IgD-negative memory B cell (primary cell): ENCODE data around the gene INKA1. TPM values are rescaled to one million over a fixed set of nuclear protein-coding genes. Genes with fewer than 3 reads are reported as not detected.
"Not testable (repeated sequence)": the region's sequence is repeated elsewhere in the genome, so short reads cannot be mapped to it uniquely, and the experiment has no call there.

Source experiments
- H3K27ac Mint-ChIP-seq, 3 donors: one replicate each; pipeline ENCODE4 v1.8.0; 2020 to 2022; ENCODE audit warnings: mild to moderate bottlenecking in 3 of 3, mixed read lengths in 3 of 3, moderate library complexity in 1 of 3
- H3K27me3 Mint-ChIP-seq: one replicate; pipeline ENCODE4 v1.8.0; 2021; ENCODE audit warnings: mixed read lengths
- H3K36me3 Mint-ChIP-seq: one replicate; pipeline ENCODE4 v1.8.0; 2020; ENCODE audit warnings: mild to moderate bottlenecking, mixed read lengths
- H3K4me1 Mint-ChIP-seq, 3 donors: one replicate each; pipeline ENCODE4 v1.8.0; 2020 to 2022; ENCODE audit warnings: mixed read lengths in 3 of 3, mild to moderate bottlenecking in 1 of 3
- H3K4me3 Mint-ChIP-seq, 4 donors: one replicate each; pipeline ENCODE4 v1.8.0; 2020 to 2022; ENCODE audit warnings: mild to moderate bottlenecking in 4 of 4, mixed read lengths in 4 of 4, moderate library complexity in 3 of 4
- H3K9me3 Mint-ChIP-seq, 3 donors: one replicate each; pipeline ENCODE4 v1.8.0; 2020 to 2021; ENCODE audit warnings: mixed read lengths in 3 of 3, mild to moderate bottlenecking in 1 of 3
- polyA plus RNA-seq: library from polyadenylated mRNA; unstranded; fragments of 300-500 nt; fragmentation: Illumina TruSeq; gene quantifications from one replicate; pipeline ENCODE4 v1.2.3, GENCODE V29; 2021

Gene INKA1
- polyA plus RNA-seq, 1 donor from 2014 or later, result 35.5 TPM

DNA sequence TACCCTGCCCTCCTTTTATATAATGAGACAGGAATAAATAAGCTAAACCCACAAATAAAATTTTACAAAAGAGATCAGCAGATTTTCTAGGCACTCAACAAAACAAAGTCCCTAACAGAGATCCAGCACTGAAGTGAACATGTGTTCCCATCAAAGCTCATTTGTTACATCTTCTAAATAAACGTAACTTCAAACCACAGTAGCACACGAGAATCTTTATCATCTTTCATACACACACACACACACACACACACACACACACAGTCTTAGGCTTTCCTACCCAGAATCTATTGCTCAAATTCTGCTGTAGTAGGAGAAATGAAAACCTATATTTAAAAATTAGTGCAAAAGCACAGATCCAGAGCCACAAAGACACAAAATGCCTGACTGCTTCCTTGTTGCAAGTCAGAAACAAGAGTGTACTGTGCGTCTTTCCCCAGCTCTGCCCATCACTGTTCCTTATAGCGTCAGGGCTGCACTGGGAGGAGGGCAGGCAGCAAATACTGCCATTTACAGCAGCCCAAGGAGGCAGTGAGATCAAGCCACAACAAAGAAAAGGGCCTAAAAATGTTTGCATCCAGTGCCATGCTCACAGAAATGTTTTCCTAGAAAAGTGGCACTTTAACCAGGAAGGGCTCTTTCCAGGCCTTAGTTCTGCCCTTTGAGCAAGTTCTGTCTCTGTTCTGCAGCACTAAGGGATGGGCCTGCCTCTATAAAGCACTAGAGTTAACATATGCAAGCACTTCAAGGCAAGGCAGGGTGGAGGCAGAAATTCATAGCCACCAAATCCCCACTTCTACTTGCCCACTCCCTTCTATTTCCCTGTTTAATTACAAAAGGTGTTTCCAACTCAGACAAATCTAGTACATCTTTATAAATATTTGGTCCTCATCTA lies 22.7 kb upstream of the INKA1 start:
- H3K9me3 Mint-ChIP-seq, result no peaks in the 10 kb centered on the region

DNA sequence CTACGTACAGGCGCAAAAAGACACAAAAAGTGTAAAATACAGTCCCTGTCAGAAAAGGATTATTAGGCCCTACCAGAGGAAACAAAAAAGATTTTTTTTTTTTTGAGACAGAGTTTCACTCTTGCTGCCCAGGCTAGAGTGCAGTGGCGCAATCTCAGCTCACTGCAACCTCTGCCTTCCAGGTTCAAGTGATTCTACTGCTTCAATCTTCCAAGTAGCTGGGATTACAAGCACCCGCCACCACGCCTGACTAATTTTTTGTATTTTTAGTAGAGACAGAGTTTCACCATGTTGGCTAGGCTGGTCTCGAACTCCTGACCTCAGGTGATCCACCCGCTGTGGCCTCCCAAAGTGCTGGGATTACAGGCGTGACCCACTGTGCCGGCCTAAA lies 22.1 kb upstream of the INKA1 start:
- H3K9me3 Mint-ChIP-seq, H3K27me3 Mint-ChIP-seq, H3K27ac Mint-ChIP-seq, H3K36me3 Mint-ChIP-seq: not testable (repeated sequence)
- Mint-ChIP-seq H3K4me3 (peak overlapping the region in 1 of 4 donors; percentile 6), H3K4me1 (peaks cover 23 to 28% (median 26%) of the 10 kb centered on the region in 3 donors)

More for the DNA sequence above, 22.7 kb upstream of the INKA1 start:
- H3K27ac Mint-ChIP-seq, result peak overlapping the region in 1 of 3 donors; percentile 78
- H3K4me1 Mint-ChIP-seq, result peaks cover 19 to 23% (median 22%) of the 10 kb centered on the region in 3 donors
- no peaks in the 10 kb centered on the region for H3K27me3 Mint-ChIP-seq
- H3K4me3 Mint-ChIP-seq, result peak overlapping the region in 1 of 4 donors; percentile 31
- peaks cover 5% of the 10 kb centered on the region for H3K36me3 Mint-ChIP-seq

DNA sequence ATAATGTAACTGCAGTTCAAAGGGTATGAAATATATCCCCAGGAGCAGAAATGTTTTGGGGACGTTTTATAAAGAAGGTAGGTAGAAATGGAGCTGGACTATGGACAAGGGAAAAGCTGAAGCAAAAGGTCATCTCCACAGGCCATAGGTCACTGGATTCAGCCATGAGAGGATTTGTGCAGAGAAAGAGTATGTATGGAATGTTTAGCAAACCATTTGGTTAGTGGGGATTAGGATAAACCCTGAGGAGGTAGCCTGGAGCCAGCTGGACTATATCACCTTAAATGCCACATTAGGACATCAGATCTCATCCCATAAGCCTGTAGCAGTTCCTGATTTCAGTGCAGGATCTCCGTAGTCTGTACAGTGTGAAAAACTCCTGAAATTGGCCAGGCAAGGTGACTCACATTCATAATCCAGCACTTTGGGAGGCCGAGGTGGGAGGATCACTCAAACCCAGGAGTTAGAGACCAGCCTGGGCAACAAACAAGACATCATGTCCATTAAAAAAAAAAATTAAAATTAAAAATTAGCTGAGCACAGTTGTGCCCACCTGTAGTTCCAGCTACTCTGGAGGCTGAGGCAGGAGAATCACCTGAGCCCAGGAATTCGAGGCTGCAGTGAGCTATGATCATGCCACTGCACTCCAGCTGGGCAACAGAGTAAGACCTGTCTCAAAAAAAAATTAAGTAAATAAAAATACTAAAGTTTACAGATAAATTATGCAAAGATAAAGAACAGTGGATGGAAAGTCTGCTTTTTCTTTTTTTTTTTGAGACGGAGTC lies 21.5 kb upstream of the INKA1 start:
- Mint-ChIP-seq H3K4me1 (peaks cover 23 to 30% (median 26%) of the 10 kb centered on the region in 3 donors), H3K27me3 (no peaks in the 10 kb centered on the region), H3K4me3 (peak overlapping the region in 1 of 4 donors; percentile 6), H3K9me3 (no peaks in the 10 kb centered on the region), H3K36me3 (peaks cover 8% of the 10 kb centered on the region), H3K27ac (peak overlapping the region in 1 of 3 donors; percentile 21)

- peaks cover 26 to 32% (median 27%) of the 10 kb centered on the region in 3 donors for H3K4me1 Mint-ChIP-seq
- not testable (repeated sequence) for H3K36me3 Mint-ChIP-seq, H3K4me3 Mint-ChIP-seq
Observed at GRCh38 chr3:49782277-49782676, 20.8 kb upstream of the INKA1 start.

GRCh38 chr3:49785565-49786356 lies 17.3 kb upstream of the INKA1 start:
- peak overlapping the region; percentile 96 to 99 (median 98) for H3K27ac Mint-ChIP-seq
- H3K9me3 Mint-ChIP-seq, result no peaks in the 10 kb centered on the region
- peaks cover 16 to 22% (median 19%) of the 10 kb centered on the region in 3 donors for H3K4me1 Mint-ChIP-seq
- H3K4me3 Mint-ChIP-seq, result peak overlapping the region; percentile 87 to 97 (median 96)
- peaks cover 5% of the 10 kb centered on the region for H3K36me3 Mint-ChIP-seq
- H3K27me3 Mint-ChIP-seq, result no peaks in the 10 kb centered on the region

More at GRCh38 chr3:49782277-49782676, 20.8 kb upstream of the INKA1 start:
- not testable (repeated sequence) for H3K27me3 Mint-ChIP-seq, H3K9me3 Mint-ChIP-seq, H3K27ac Mint-ChIP-seq

GRCh38 chr3:49786357-49787181 lies 16.5 kb upstream of the INKA1 start, which contains the start of gene IP6K1:
Gene IP6K1, minus strand, starts transcription at chr3:49786542. Its CDS starts 38,502 bp downstream, at chr3:49748040.
- no peaks in the 10 kb centered on the region for H3K27me3 Mint-ChIP-seq
- H3K4me3 Mint-ChIP-seq, result peak within 1 kb of the TSS; percentile 87 to 97 (median 96)
- H3K27ac Mint-ChIP-seq, result peak within 1 kb of the TSS; percentile 96 to 99 (median 98)
- peaks cover 5% of the 10 kb centered on the region for H3K36me3 Mint-ChIP-seq
- H3K4me1 Mint-ChIP-seq, result peaks cover 14 to 15% (median 14%) of the 10 kb centered on the region in 3 donors
- no peaks in the 10 kb centered on the region for H3K9me3 Mint-ChIP-seq

DNA sequence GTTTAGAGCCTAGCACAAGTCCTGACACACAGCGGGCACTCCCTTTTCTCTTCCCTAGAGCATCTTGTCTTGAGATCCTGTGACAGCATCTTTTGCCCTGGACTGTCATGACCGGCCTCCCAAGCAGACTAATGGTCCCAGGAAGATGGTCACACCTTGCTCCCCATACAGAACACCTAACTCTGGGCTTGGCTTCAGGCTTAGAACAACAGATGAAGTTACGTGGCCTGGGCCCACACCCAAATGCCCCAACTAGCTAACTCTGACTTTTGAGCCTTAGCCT lies 15.9 kb upstream of the INKA1 start:
- peak overlapping the region; percentile 87 to 97 (median 96) for H3K4me3 Mint-ChIP-seq
- peaks cover 5% of the 10 kb centered on the region for H3K36me3 Mint-ChIP-seq
- H3K4me1 Mint-ChIP-seq, result peaks cover 14 to 15% (median 14%) of the 10 kb centered on the region in 3 donors
- H3K27ac Mint-ChIP-seq, result peak overlapping the region; percentile 96 to 99 (median 98)
- H3K27me3 Mint-ChIP-seq, result no peaks in the 10 kb centered on the region
- H3K9me3 Mint-ChIP-seq, result no peaks in the 10 kb centered on the region

DNA sequence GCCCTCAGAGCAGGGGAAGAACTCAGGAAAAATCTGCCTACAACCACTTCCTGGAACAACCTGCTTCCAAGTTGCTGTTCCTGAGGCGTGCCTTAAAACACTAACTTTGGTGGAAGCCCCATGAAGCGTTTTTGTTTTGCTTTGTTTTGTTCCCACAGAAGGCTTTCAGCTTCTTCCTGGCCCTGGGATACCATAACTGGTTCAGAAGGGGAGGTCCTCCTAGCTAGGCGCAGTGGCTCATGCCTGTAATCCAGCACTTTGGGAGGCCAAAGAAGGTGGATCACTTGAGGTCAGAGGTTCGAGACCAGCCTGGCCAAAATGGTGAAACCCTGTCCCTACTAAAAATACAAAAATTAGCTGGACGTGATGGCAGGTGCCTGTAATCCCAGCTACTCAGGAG lies 15.5 kb upstream of the INKA1 start:
- H3K27me3 Mint-ChIP-seq, result no peaks in the 10 kb centered on the region
- H3K36me3 Mint-ChIP-seq, result peaks cover 3% of the 10 kb centered on the region
- peaks cover 12 to 15% (median 14%) of the 10 kb centered on the region in 3 donors for H3K4me1 Mint-ChIP-seq
- no peaks in the 10 kb centered on the region for H3K9me3 Mint-ChIP-seq
- H3K4me3 Mint-ChIP-seq, result peak overlapping the region in 2 of 4 donors; percentile 87 to 94
- peak overlapping the region; percentile 96 to 99 (median 98) for H3K27ac Mint-ChIP-seq

DNA sequence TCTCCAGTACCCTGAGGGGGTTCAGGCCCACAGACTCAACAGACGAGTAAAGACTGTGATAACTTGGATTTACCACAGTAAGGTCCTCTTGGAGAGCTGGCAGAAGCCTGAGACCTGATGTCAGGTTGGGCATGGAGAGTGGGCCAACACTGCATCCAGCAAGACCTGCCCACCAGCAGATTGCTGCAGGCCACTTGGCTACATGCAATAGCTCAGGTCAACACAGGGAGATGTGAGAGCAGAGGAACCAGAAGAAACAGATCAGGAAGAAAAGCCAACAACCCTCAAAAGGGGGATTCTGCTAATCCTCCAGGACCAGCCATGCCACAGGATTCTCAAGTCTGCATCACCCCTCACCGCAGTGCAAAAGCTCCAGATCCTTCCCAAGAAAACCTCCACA lies 15.0 kb upstream of the INKA1 start:
- Mint-ChIP-seq H3K4me1 (peaks cover 12 to 15% (median 14%) of the 10 kb centered on the region in 3 donors), H3K4me3 (peak overlapping the region in 1 of 4 donors; percentile 44), H3K27me3 (no peaks in the 10 kb centered on the region), H3K9me3 (no peaks in the 10 kb centered on the region), H3K36me3 (peaks cover 3% of the 10 kb centered on the region), H3K27ac (peak overlapping the region in 2 of 3 donors; percentile 53 to 96)

- H3K27ac Mint-ChIP-seq, result peak overlapping the region in 2 of 3 donors; percentile 32 to 67
- no peaks in the 10 kb centered on the region for H3K36me3 Mint-ChIP-seq
- H3K27me3 Mint-ChIP-seq, result no peaks in the 10 kb centered on the region
- H3K9me3 Mint-ChIP-seq, result no peaks in the 10 kb centered on the region
- no peak overlapping the region for H3K4me3 Mint-ChIP-seq
- peaks cover 3 to 5% (median 5%) of the 10 kb centered on the region in 3 donors for H3K4me1 Mint-ChIP-seq
Observed at GRCh38 chr3:49790626-49791411, 12.2 kb upstream of the INKA1 start.

DNA sequence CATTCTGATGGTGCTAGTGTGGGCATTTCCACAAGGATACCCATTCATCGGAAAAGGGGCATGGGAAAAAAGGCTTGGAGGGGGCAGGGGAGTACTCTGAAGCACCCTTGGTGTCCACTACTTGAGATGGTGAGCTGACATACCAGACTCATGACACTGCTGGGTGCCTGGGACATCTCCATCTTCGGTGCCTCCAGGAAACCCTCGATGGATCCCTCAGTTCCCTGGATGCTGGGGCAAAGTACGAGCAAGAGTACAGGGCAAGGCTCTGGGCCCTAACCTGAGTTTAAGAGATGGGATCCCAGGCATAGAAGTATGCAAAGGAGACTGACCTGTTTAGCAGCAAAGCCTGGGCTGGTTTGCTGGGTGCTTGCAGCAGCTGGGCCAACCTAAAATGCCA lies 11.5 kb upstream of the INKA1 start:
- H3K4me1 Mint-ChIP-seq, result peaks cover 2 to 5% (median 3%) of the 10 kb centered on the region in 3 donors
- no peaks in the 10 kb centered on the region for H3K36me3 Mint-ChIP-seq
- H3K27me3 Mint-ChIP-seq, result no peaks in the 10 kb centered on the region
- no peak overlapping the region for H3K4me3 Mint-ChIP-seq
- no peak overlapping the region for H3K27ac Mint-ChIP-seq
- H3K9me3 Mint-ChIP-seq, result no peaks in the 10 kb centered on the region

DNA sequence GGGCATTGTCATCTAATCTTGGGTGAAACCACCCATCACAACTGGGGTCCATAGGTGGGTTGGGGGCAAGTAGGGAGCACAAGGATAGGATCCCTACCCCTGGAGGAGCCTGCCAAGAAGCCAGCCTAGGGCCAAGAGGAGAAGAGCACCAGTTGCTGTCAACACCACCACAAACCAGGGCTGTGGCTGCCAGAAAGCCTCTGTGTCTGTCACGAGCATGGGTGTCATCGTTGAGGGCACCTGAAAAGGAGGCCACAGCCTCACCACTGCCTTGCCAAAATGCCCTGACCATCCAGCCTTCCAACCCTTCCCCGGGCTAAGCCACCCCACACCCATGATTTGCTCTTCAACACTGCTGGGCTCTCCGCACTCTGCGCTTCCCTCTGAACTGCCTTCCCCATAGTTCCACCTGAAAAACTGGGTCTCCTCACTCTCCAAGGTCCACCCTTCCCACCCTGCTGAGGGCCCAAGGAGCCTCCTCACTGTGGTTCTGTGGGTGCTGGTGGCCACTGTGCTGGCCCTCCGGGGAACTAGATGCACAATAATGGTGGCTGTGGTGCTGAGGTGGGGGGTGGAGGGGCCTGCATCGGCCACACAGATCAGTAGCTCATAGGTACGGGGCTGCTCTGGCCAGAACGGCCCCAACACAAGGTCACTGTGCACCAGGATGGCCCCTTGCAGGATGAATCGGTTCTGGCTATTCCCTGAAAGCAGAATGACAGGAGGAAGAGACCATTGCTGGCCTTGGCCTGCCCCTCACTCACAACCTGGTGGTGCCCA lies 10.5 kb upstream of the INKA1 start:
- Mint-ChIP-seq H3K4me1 (peaks cover 0 to 2% (median 0%) of the 10 kb centered on the region in 3 donors), H3K27ac (no peak overlapping the region), H3K9me3 (no peaks in the 10 kb centered on the region), H3K4me3 (peak overlapping the region in 1 of 4 donors; percentile 20), H3K27me3 (no peaks in the 10 kb centered on the region), H3K36me3 (no peaks in the 10 kb centered on the region)
